Peyer's patch (tissue), 4 donors: ENCODE results near the gene FOCAD. TPM values are rescaled to one million over a fixed set of nuclear protein-coding genes. Genes with fewer than 3 reads are reported as not detected.

ENCODE experiments used
- DNase-seq, 3 donors: peaks; one replicate each; pipeline ENCODE4 v3.0.0-alpha.2; 2017 to 2019
- H3K27ac ChIP-seq, 4 donors: fragments of 200-600 bp; sonication (generic); one replicate each; pipeline ENCODE4 v1.5.1; 2016 to 2019
- H3K27me3 ChIP-seq, 2 donors: fragments of 200-600 bp; sonication (generic); one replicate each; pipeline ENCODE4 v1.5.1; 2019
- H3K36me3 ChIP-seq, 3 donors: fragments of 200-600 bp; sonication (generic); one replicate each; pipeline ENCODE4 v1.5.1; 2016 to 2019
- H3K4me1 ChIP-seq, 4 donors: fragments of 200-600 bp; sonication (generic); one replicate each; pipeline ENCODE4 v1.5.1; 2016 to 2019
- H3K4me3 ChIP-seq, 4 donors: fragments of 200-600 bp; sonication (generic); 1 replicate in 3 of 4; 2 replicates in 1 of 4; pipeline ENCODE4 v1.5.1; 2016 to 2019; ENCODE audit warnings: mild to moderate bottlenecking in 1 of 4
- H3K9me3 ChIP-seq, 4 donors: fragments of 200-600 bp; sonication (generic); one replicate each; pipeline ENCODE4 v1.5.1; 2016 to 2019; ENCODE audit warnings: mild to moderate bottlenecking in 1 of 4
- CTCF ChIP-seq, 6 experiments: fragments of 450-650 bp in 4 of 6; fragments of 200-600 bp in 2 of 6; sonication (generic) in 1 of 6; IDR thresholded peaks; one replicate each; pipeline ENCODE4 v1.5.1; 2017 to 2019; ENCODE audit warnings: antibody characterized with exemption in 6 of 6, mild to moderate bottlenecking in 3 of 6, moderate library complexity in 1 of 6
- POLR2A ChIP-seq, 2 donors: fragments of 450-650 bp; IDR thresholded peaks; one replicate each; pipeline ENCODE4 v1.5.1; 2017; ENCODE audit warnings: antibody characterized with exemption in 2 of 2, mild to moderate bottlenecking in 2 of 2, moderate library complexity in 2 of 2
- total RNA-seq, 4 donors: library from RNA; depleted of rRNA; stranded (reverse); fragments of >200 nt; gene quantifications; one replicate each; pipeline ENCODE4 v1.1.0, GENCODE V29; 2016

Gene FOCAD
- total RNA-seq, 4 donors from 2014 or later: 19.4 to 42.1 (median 28.7) TPM

- no peaks in the 10 kb centered on the region for H3K27me3 ChIP-seq
- H3K9me3 ChIP-seq: no peaks in the 10 kb centered on the region
- H3K4me3 ChIP-seq: no peak overlapping the region
- no peak overlapping the region for H3K27ac ChIP-seq
- no peaks in the 10 kb centered on the region for H3K36me3 ChIP-seq
- no peak for TF ChIP-seq POLR2A (IDR thresholded peaks at IDR 0.05)
- TF ChIP-seq CTCF (IDR thresholded peaks at IDR 0.05): no peak
- no peak for DNase-seq
- H3K4me1 ChIP-seq: no peaks in the 10 kb centered on the region
Observed at GRCh38 chr9:20734275-20734674, 50.2 kb downstream of the FOCAD start.

GRCh38 chr9:20740304-20740703 is 56.2 kb downstream of the FOCAD start:
- TF ChIP-seq POLR2A (IDR thresholded peaks at IDR 0.05) (no peak), CTCF (IDR thresholded peaks at IDR 0.05) (no peak)
- DNase-seq: no peak

GRCh38 chr9:20740929-20741582 is 57.0 kb downstream of the FOCAD start:
- H3K9me3 ChIP-seq: no peaks in the 10 kb centered on the region
- H3K4me1 ChIP-seq: no peaks in the 10 kb centered on the region
- H3K4me3 ChIP-seq: no peak overlapping the region
- H3K36me3 ChIP-seq: no peaks in the 10 kb centered on the region
- H3K27ac ChIP-seq: no peak overlapping the region
- no peak for DNase-seq
- no peak for TF ChIP-seq POLR2A (IDR thresholded peaks at IDR 0.05)
- no peak for TF ChIP-seq CTCF (IDR thresholded peaks at IDR 0.05)
- H3K27me3 ChIP-seq: no peaks in the 10 kb centered on the region

More at GRCh38 chr9:20740304-20740703, 56.2 kb downstream of the FOCAD start:
- Histone ChIP-seq H3K36me3 (no peaks in the 10 kb centered on the region), H3K4me3 (no peak overlapping the region), H3K27ac (no peak overlapping the region), H3K27me3 (no peaks in the 10 kb centered on the region), H3K9me3 (no peaks in the 10 kb centered on the region), H3K4me1 (no peaks in the 10 kb centered on the region)

GRCh38 chr9:20742833-20743232 is 58.8 kb downstream of the FOCAD start:
- H3K4me3 ChIP-seq: no peak overlapping the region
- H3K4me1 ChIP-seq: no peaks in the 10 kb centered on the region
- no peaks in the 10 kb centered on the region for H3K27me3 ChIP-seq
- no peak for DNase-seq
- TF ChIP-seq CTCF (IDR thresholded peaks at IDR 0.05): no peak
- no peak for TF ChIP-seq POLR2A (IDR thresholded peaks at IDR 0.05)
- H3K36me3 ChIP-seq: no peaks in the 10 kb centered on the region
- no peaks in the 10 kb centered on the region for H3K9me3 ChIP-seq
- H3K27ac ChIP-seq: no peak overlapping the region

GRCh38 chr9:20744036-20744630 is 60.1 kb downstream of the FOCAD start:
- Histone ChIP-seq H3K36me3 (no peaks in the 10 kb centered on the region), H3K4me1 (no peaks in the 10 kb centered on the region), H3K27ac (no peak overlapping the region), H3K27me3 (no peaks in the 10 kb centered on the region), H3K4me3 (no peak overlapping the region), H3K9me3 (no peaks in the 10 kb centered on the region)
- DNase-seq: no peak
- TF ChIP-seq CTCF (IDR thresholded peaks at IDR 0.05) (no peak), POLR2A (IDR thresholded peaks at IDR 0.05) (no peak)
